Measurements from ENCODE around the gene MAP3K2.

The MAP3K2 gene

GRCh38 chr2:127420039-127420864, 32.5 kb upstream of the MAP3K2 start:
- Histone ChIP-seq H2BK5ac (ENCODE audit: low read length) (peak overlapping the region; percentile 68), H2AK5ac (ENCODE audit: low read depth, low read length) (peak overlapping the region; percentile 76), H4K8ac (ENCODE audit: low read depth, low read length) (no peak overlapping the region), H4K91ac (ENCODE audit: low read depth, low read length, poor library complexity) (no peak overlapping the region), H2BK120ac (ENCODE audit: low read depth, low read length) (peak overlapping the region; percentile 63), H3K4me1 (ENCODE audit: control insufficient read depth in 2 of 2, insufficient read depth in 1 of 2, low read depth in 1 of 2, low read length in 2 of 2) (peaks cover 4 to 7% of the 10 kb centered on the region in 2 donors), H3K9me3 (replicated peaks in 1 of 2; ENCODE audit: control insufficient read depth in 2 of 2, insufficient read depth in 1 of 2, low read depth in 1 of 2, low read length in 2 of 2) (no peaks in the 10 kb centered on the region), H2BK15ac (ENCODE audit: low read length) (no peak overlapping the region), H3K27me3 (ENCODE audit: control insufficient read depth in 3 of 3, insufficient read depth in 3 of 3, low read depth in 1 of 3, low read length in 3 of 3) (peaks cover 9 to 97% (median 38%) of the 10 kb centered on the region in 3 experiments), H3K14ac (ENCODE audit: low read length) (no peak overlapping the region), H2AFZ (ENCODE audit: low read length) (no peak overlapping the region), H3K9ac (ENCODE audit: low read depth, low read length, poor library complexity) (peak overlapping the region; percentile 31), H2BK12ac (ENCODE audit: low read length) (no peak overlapping the region), H3K4ac (ENCODE audit: low read length) (no peak overlapping the region), H3K18ac (ENCODE audit: low read length) (no peak overlapping the region), H3K4me3 (ENCODE audit: low read length in 2 of 2) (no peak overlapping the region), H3K36me3 (replicated peaks in 1 of 2; ENCODE audit: control insufficient read depth in 2 of 2, insufficient read depth in 2 of 2, low read length in 2 of 2) (no peaks in the 10 kb centered on the region), H3K79me1 (ENCODE audit: low read depth, low read length) (no peaks in the 10 kb centered on the region), H3K27ac (replicated peaks; ENCODE audit: low read length) (no peak overlapping the region), H3K23ac (ENCODE audit: low read depth, low read length, poor library complexity) (peak overlapping the region; percentile 62), H3K4me2 (ENCODE audit: insufficient read depth, low read length, poor library complexity, severe bottlenecking) (no peak overlapping the region)
- DNase-seq (ENCODE audit: low spot score) = no peak
- no CpG with 5 or more reads among the region's 8 CpGs for WGBS, 2 donors (ENCODE audit: extremely low coverage in 2 of 2, insufficient read length in 2 of 2, insufficient replicate concordance in 1 of 2)

GRCh38 chr2:127419448-127420038, 31.8 kb upstream of the MAP3K2 start:
- H3K23ac ChIP-seq (ENCODE audit: low read depth, low read length, poor library complexity) = peak overlapping the region; percentile 57

DNA sequence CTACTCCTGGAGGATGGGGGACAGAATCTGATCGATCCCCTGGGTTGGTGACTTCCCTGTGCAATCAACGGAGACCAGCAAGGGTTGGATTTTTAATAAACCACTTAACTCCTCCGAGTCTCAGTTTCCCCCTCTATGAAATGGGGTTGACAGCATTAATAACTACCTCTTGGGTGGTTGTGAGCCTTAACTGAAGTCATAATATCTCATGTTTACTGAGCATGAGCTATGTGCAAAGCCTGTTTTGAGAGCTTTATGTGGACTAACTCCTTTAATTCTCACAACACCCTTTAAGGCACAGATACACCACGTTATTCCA, 31.3 kb upstream of the MAP3K2 start:
- H4K91ac ChIP-seq (ENCODE audit: low read depth, low read length, poor library complexity) = no peak overlapping the region
- peaks cover 0 to 6% of the 10 kb centered on the region in 2 donors for H3K4me1 ChIP-seq (ENCODE audit: control insufficient read depth in 2 of 2, insufficient read depth in 1 of 2, low read depth in 1 of 2, low read length in 2 of 2)
- H2BK5ac ChIP-seq (ENCODE audit: low read length) = no peak overlapping the region
- H2AK5ac ChIP-seq (ENCODE audit: low read depth, low read length) = no peak overlapping the region
- no peak overlapping the region for H3K27ac ChIP-seq (replicated peaks; ENCODE audit: low read length)
- H3K4me3 ChIP-seq (ENCODE audit: low read length in 2 of 2) = no peak overlapping the region
- WGBS, 2 donors (ENCODE audit: extremely low coverage in 2 of 2, insufficient read length in 2 of 2, insufficient replicate concordance in 1 of 2) = no CpG with 5 or more reads among the region's 4 CpGs
- H3K9me3 ChIP-seq (replicated peaks in 1 of 2; ENCODE audit: control insufficient read depth in 2 of 2, insufficient read depth in 1 of 2, low read depth in 1 of 2, low read length in 2 of 2) = no peaks in the 10 kb centered on the region
- no peaks in the 10 kb centered on the region for H3K36me3 ChIP-seq (replicated peaks in 1 of 2; ENCODE audit: control insufficient read depth in 2 of 2, insufficient read depth in 2 of 2, low read length in 2 of 2)
- H3K14ac ChIP-seq (ENCODE audit: low read length) = no peak overlapping the region
- H3K9ac ChIP-seq (ENCODE audit: low read depth, low read length, poor library complexity) = no peak overlapping the region
- no peaks in the 10 kb centered on the region for H3K79me1 ChIP-seq (ENCODE audit: low read depth, low read length)
- H2BK12ac ChIP-seq (ENCODE audit: low read length) = no peak overlapping the region
- H3K4me2 ChIP-seq (ENCODE audit: insufficient read depth, low read length, poor library complexity, severe bottlenecking) = no peak overlapping the region
- H3K23ac ChIP-seq (ENCODE audit: low read depth, low read length, poor library complexity) = no peak overlapping the region
- no peak overlapping the region for H3K4ac ChIP-seq (ENCODE audit: low read length)
- no peak overlapping the region for H4K8ac ChIP-seq (ENCODE audit: low read depth, low read length)
- H2AFZ ChIP-seq (ENCODE audit: low read length) = no peak overlapping the region
- no peak overlapping the region for H2BK15ac ChIP-seq (ENCODE audit: low read length)
- DNase-seq (ENCODE audit: low spot score) = no peak
- no peak overlapping the region for H2BK120ac ChIP-seq (ENCODE audit: low read depth, low read length)
- no peak overlapping the region for H3K18ac ChIP-seq (ENCODE audit: low read length)
- H3K27me3 ChIP-seq (ENCODE audit: control insufficient read depth in 3 of 3, insufficient read depth in 3 of 3, low read depth in 1 of 3, low read length in 3 of 3) = peaks cover 9 to 93% (median 38%) of the 10 kb centered on the region in 3 experiments

More at GRCh38 chr2:127419448-127420038, 31.8 kb upstream of the MAP3K2 start:
- H3K36me3 ChIP-seq (replicated peaks in 1 of 2; ENCODE audit: control insufficient read depth in 2 of 2, insufficient read depth in 2 of 2, low read length in 2 of 2) = no peaks in the 10 kb centered on the region
- peaks cover 0 to 6% of the 10 kb centered on the region in 2 donors for H3K4me1 ChIP-seq (ENCODE audit: control insufficient read depth in 2 of 2, insufficient read depth in 1 of 2, low read depth in 1 of 2, low read length in 2 of 2)
- no peak overlapping the region for H3K14ac ChIP-seq (ENCODE audit: low read length)
- H3K27ac ChIP-seq (replicated peaks; ENCODE audit: low read length) = no peak overlapping the region
- H4K91ac ChIP-seq (ENCODE audit: low read depth, low read length, poor library complexity) = no peak overlapping the region
- peaks cover 9 to 97% (median 38%) of the 10 kb centered on the region in 3 experiments for H3K27me3 ChIP-seq (ENCODE audit: control insufficient read depth in 3 of 3, insufficient read depth in 3 of 3, low read depth in 1 of 3, low read length in 3 of 3)
- WGBS, 2 donors (ENCODE audit: extremely low coverage in 2 of 2, insufficient read length in 2 of 2, insufficient replicate concordance in 1 of 2) = no CpG with 5 or more reads among the region's 15 CpGs
- no peak overlapping the region for H3K4me2 ChIP-seq (ENCODE audit: insufficient read depth, low read length, poor library complexity, severe bottlenecking)
- no peak overlapping the region for H2BK12ac ChIP-seq (ENCODE audit: low read length)
- no peak overlapping the region for H2AFZ ChIP-seq (ENCODE audit: low read length)
- H3K4me3 ChIP-seq (ENCODE audit: low read length in 2 of 2) = no peak overlapping the region
- H3K4ac ChIP-seq (ENCODE audit: low read length) = no peak overlapping the region
- H2BK15ac ChIP-seq (ENCODE audit: low read length) = no peak overlapping the region
- H2BK120ac ChIP-seq (ENCODE audit: low read depth, low read length) = peak overlapping the region; percentile 63
- H3K79me1 ChIP-seq (ENCODE audit: low read depth, low read length) = no peaks in the 10 kb centered on the region
- H3K9ac ChIP-seq (ENCODE audit: low read depth, low read length, poor library complexity) = peak overlapping the region; percentile 31
- peak overlapping the region; percentile 68 for H2BK5ac ChIP-seq (ENCODE audit: low read length)
- H2AK5ac ChIP-seq (ENCODE audit: low read depth, low read length) = peak overlapping the region; percentile 76
- H3K18ac ChIP-seq (ENCODE audit: low read length) = peak overlapping the region; percentile 81
- H3K9me3 ChIP-seq (replicated peaks in 1 of 2; ENCODE audit: control insufficient read depth in 2 of 2, insufficient read depth in 1 of 2, low read depth in 1 of 2, low read length in 2 of 2) = no peaks in the 10 kb centered on the region
- no peak for DNase-seq (ENCODE audit: low spot score)
- H4K8ac ChIP-seq (ENCODE audit: low read depth, low read length) = no peak overlapping the region
